Mesendoderm (in vitro differentiated cells): ENCODE results near the gene FOXD4L3.
"Not testable (repeated sequence)": the region's sequence is repeated elsewhere in the genome, so short reads cannot be mapped to it uniquely, and the experiment has no call there.

Source experiments
- DNase-seq: peaks from one replicate; pipeline ENCODE4 v3.0.0; 2013
- H2AK5ac ChIP-seq: 2 replicates; pipeline ENCODE4 v1.6.1; 2013; ENCODE audit warnings: low read length, inconsistent platforms
- H2BK120ac ChIP-seq: 2 replicates; pipeline ENCODE4 v1.6.1; 2013; ENCODE audit warnings: low read depth, mild to moderate bottlenecking, low read length, moderate library complexity, mixed read lengths
- H2BK15ac ChIP-seq: replicated peaks from 2 replicates; pipeline ENCODE4 v1.6.1; 2013; ENCODE audit warnings: low read depth, mild to moderate bottlenecking, moderate library complexity
- H2BK5ac ChIP-seq: 2 replicates; pipeline ENCODE4 v1.6.1; 2013; ENCODE audit warnings: low read length, inconsistent platforms
- H3K18ac ChIP-seq: 2 replicates; pipeline ENCODE4 v1.6.1; 2013; ENCODE audit warnings: mild to moderate bottlenecking, low read length, mixed read lengths
- H3K23ac ChIP-seq: one replicate; pipeline ENCODE4 v1.6.1; 2013; ENCODE audit warnings: low read length
- H3K27ac ChIP-seq: 2 replicates; pipeline ENCODE4 v1.5.1; 2013; ENCODE audit warnings: low read depth, mild to moderate bottlenecking, inconsistent platforms, low read length, moderate library complexity
- H3K27me3 ChIP-seq: 2 replicates; pipeline ENCODE4 v1.6.1; 2013; ENCODE audit warnings: low read length, control low read depth, mild to moderate bottlenecking, inconsistent platforms; ENCODE audit not compliant: insufficient read depth, poor library complexity
- H3K36me3 ChIP-seq: 2 replicates; pipeline ENCODE4 v1.6.1; 2013; ENCODE audit warnings: low read length, inconsistent platforms; ENCODE audit not compliant: control insufficient read depth, insufficient read depth
- H3K4ac ChIP-seq: one replicate; pipeline ENCODE4 v1.6.1; 2013; ENCODE audit warnings: low read depth, mild to moderate bottlenecking, low read length, moderate library complexity
- H3K4me1 ChIP-seq: 2 replicates; pipeline ENCODE4 v1.6.1; 2013; ENCODE audit warnings: low read depth, low read length, inconsistent platforms; ENCODE audit not compliant: control insufficient read depth
- H3K4me2 ChIP-seq: 2 replicates; pipeline ENCODE4 v1.6.1; 2013; ENCODE audit warnings: low read length
- H3K4me3 ChIP-seq: 2 replicates; pipeline ENCODE4 v1.5.1; 2013; ENCODE audit warnings: mild to moderate bottlenecking, low read length
- H3K56ac ChIP-seq: one replicate; pipeline ENCODE4 v1.6.1; 2013; ENCODE audit warnings: low read length
- H3K79me1 ChIP-seq: 2 replicates; pipeline ENCODE4 v1.6.1; 2013; ENCODE audit warnings: low read length, inconsistent platforms
- H3K79me2 ChIP-seq: 2 replicates; pipeline ENCODE4 v1.6.1; 2013; ENCODE audit warnings: mild to moderate bottlenecking, low read length; ENCODE audit not compliant: control insufficient read depth, insufficient read depth
- H3K9ac ChIP-seq: 2 replicates; pipeline ENCODE4 v1.6.1; 2013; ENCODE audit warnings: low read length, inconsistent platforms
- H4K5ac ChIP-seq: one replicate; pipeline ENCODE4 v1.6.1; 2013; ENCODE audit warnings: low read length
- H4K8ac ChIP-seq: one replicate; pipeline ENCODE4 v1.6.1; 2013; ENCODE audit warnings: low read depth, mild to moderate bottlenecking, control low read depth, low read length, moderate library complexity
- WGBS: extraction: QIAGEN DNeasy Blood & Tissue Kit; methylation state at CpG from one replicate; pipeline ENCODE4 v1.1.7; 2013; ENCODE audit warnings: low lambda C conversion rate, missing lambda C conversion rate; ENCODE audit not compliant: insufficient coverage; ENCODE audit errors: extremely low coverage; 5-methylcytosine and 5-hydroxymethylcytosine counted together

The FOXD4L3 gene

GRCh38 chr9:68338000-68338399, 35.3 kb downstream of the FOXD4L3 start:
- not testable (repeated sequence) for H3K4me3 ChIP-seq, H3K4me1 ChIP-seq, H3K4me2 ChIP-seq, H3K27me3 ChIP-seq, H3K79me2 ChIP-seq, H3K56ac ChIP-seq, H4K8ac ChIP-seq, DNase-seq, H3K27ac ChIP-seq, H2AK5ac ChIP-seq, H3K9ac ChIP-seq, H2BK15ac ChIP-seq, H4K5ac ChIP-seq, H3K79me1 ChIP-seq, H2BK120ac ChIP-seq, H3K18ac ChIP-seq, H3K4ac ChIP-seq, H3K23ac ChIP-seq, H3K36me3 ChIP-seq, H2BK5ac ChIP-seq
- WGBS, result no CpG with 5 or more reads among the region's 7 CpGs

GRCh38 chr9:68342265-68343025, 39.8 kb downstream of the FOXD4L3 start:
- not testable (repeated sequence) for H3K4ac ChIP-seq, H3K56ac ChIP-seq, H2AK5ac ChIP-seq, H3K4me2 ChIP-seq, H2BK120ac ChIP-seq, H3K79me1 ChIP-seq, DNase-seq, H3K18ac ChIP-seq, H3K4me3 ChIP-seq, H3K36me3 ChIP-seq, H4K8ac ChIP-seq, H2BK5ac ChIP-seq, H3K79me2 ChIP-seq, H3K9ac ChIP-seq, H3K27ac ChIP-seq, H3K27me3 ChIP-seq, H3K23ac ChIP-seq, H2BK15ac ChIP-seq, H3K4me1 ChIP-seq, H4K5ac ChIP-seq
- WGBS, result no CpG with 5 or more reads among the region's 10 CpGs

DNA sequence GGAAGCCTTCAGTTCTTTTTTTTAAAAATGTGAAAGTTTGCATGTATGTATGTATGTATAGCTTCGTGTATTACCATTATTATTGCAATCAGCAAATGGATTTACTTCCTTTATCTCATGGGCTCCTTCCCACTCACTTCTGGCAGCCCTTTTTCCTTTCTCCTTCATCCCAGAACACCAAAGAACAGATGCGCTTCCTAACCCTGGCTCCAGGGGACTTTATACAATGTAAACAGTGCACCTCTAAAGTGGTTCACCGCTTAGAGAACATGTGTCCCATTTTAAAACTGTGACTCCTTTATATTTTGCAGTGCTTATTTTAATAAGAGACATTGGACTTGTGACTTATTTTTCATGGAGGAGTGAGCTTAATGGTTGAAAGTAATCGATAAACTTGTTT, 40.6 kb downstream of the FOXD4L3 start:
- H3K4ac ChIP-seq, H3K27me3 ChIP-seq: not testable (repeated sequence)

GRCh38 chr9:68343992-68344391, 41.3 kb downstream of the FOXD4L3 start:
- H4K8ac ChIP-seq, result not testable (repeated sequence)

More for the DNA sequence above, 40.6 kb downstream of the FOXD4L3 start:
- not testable (repeated sequence) for H4K5ac ChIP-seq, H3K79me2 ChIP-seq, H3K56ac ChIP-seq, DNase-seq, H3K36me3 ChIP-seq, H3K9ac ChIP-seq, H3K4me1 ChIP-seq, H3K4me3 ChIP-seq, H2BK5ac ChIP-seq, H3K18ac ChIP-seq, H2BK15ac ChIP-seq, H2AK5ac ChIP-seq, H3K79me1 ChIP-seq, H3K23ac ChIP-seq, H2BK120ac ChIP-seq, H3K27ac ChIP-seq, H3K4me2 ChIP-seq, H4K8ac ChIP-seq
- WGBS, result no CpG with 5 or more reads among the region's 4 CpGs

GRCh38 chr9:68351689-68352088, 49.0 kb downstream of the FOXD4L3 start:
- H3K79me1 ChIP-seq, H3K56ac ChIP-seq, H3K36me3 ChIP-seq, H3K4me1 ChIP-seq, H2AK5ac ChIP-seq, H3K27ac ChIP-seq, H3K18ac ChIP-seq, DNase-seq, H3K23ac ChIP-seq, H3K4ac ChIP-seq, H3K9ac ChIP-seq, H2BK120ac ChIP-seq, H4K8ac ChIP-seq, H2BK5ac ChIP-seq, H3K27me3 ChIP-seq, H3K4me2 ChIP-seq, H2BK15ac ChIP-seq, H3K4me3 ChIP-seq, H4K5ac ChIP-seq, H3K79me2 ChIP-seq: not testable (repeated sequence)
- WGBS, result no CpG with 5 or more reads among the region's 4 CpGs

More at GRCh38 chr9:68343992-68344391, 41.3 kb downstream of the FOXD4L3 start:
- H3K27ac ChIP-seq, H2AK5ac ChIP-seq, H3K9ac ChIP-seq, H3K56ac ChIP-seq, H3K27me3 ChIP-seq, H2BK15ac ChIP-seq, H3K79me1 ChIP-seq, H3K4me3 ChIP-seq, H3K18ac ChIP-seq, H3K36me3 ChIP-seq, H2BK120ac ChIP-seq, H3K4ac ChIP-seq, H3K4me1 ChIP-seq, H3K4me2 ChIP-seq, H3K79me2 ChIP-seq, DNase-seq, H2BK5ac ChIP-seq, H4K5ac ChIP-seq, H3K23ac ChIP-seq: not testable (repeated sequence)
- WGBS, result no CpG with 5 or more reads among the region's 4 CpGs
